ENCODE measurements around the gene KRT33A.
A peak's percentile ranks its signal among the peaks of the same experiment; 100 is the strongest.

Gene KRT33A

DNA sequence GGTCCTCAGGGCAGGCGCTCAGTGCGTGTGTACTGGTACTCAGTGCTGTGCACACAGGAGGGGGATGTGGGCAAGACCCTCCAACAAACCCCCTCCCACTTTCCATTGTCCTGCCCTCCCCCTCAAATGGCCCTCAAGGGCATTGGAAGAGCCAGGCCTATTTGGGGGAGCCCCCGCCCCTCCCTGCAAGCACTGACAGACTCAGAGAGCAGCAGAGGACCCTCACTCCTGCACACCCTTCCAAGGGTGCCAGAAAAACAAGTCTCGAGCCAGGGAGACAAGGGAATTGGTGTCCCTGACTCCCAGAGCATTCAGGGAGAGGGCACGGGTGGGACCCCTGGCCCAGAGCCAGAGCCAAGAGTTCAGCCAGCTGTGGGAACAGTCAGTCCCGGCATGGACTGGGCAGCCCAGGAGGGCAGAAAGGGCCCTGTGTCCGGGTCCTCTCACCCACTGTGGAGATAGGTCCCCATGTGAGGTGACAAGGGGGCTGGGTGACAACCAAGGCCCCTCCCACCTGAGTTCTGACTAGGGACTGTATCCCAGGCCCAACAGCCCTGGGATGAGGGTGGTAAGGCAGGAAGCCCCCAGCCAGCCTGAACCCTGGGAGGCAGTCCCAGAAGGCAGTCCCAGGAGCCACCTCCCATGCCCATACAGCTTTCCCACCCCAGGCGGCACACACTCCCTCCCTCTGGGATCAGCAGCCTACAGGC is 23.1 kb downstream of the KRT33A start:
- DNase-seq = no peak

- no peak for DNase-seq
Measured at GRCh38 chr17:41326173-41327145, 24.2 kb downstream of the KRT33A start.

DNA sequence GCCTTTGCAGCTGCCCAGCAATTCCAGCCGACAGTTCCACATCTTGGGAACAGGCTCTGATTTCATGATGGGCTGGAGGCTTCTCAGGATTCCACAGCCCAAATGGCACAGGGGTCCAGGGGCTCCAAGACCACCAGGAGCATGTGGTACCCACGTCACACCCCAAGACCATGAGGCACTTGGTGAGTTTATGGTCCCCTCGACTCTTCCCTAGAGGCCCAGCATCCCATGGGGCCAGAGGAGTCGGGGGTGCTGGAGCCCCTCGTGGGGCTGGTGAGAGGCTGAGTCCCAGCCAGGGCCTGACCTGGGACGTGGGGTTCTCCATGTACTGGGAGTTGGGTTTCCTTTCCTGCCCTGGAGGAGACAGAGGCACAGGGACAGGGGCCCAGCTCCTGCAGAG is 25.0 kb downstream of the KRT33A start:
- DNase-seq = no peak

DNA sequence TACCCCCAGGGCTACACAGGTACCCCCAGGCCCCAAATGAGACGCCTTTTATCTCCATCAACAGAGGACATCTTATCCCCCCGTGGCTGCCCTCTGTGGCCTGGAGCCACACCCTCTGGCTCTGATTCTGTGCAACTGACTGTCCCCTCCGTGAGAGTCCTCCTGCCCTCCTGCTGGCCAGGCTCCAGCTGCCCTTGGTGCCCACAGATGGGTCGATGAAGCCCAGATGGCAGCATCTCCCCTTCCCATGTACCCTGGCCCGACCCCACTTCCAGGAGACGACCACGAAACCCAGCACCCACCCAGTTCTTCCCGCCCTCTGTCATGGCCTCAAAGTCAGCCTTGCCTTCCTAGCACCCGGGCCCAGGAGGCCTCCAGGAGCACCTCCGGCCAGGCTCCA is 25.5 kb downstream of the KRT33A start:
- no peak for DNase-seq

GRCh38 chr17:41324180-41325075 is 26.2 kb downstream of the KRT33A start:
- DNase-seq = no peak

GRCh38 chr17:41322903-41323895 is 27.4 kb downstream of the KRT33A start:
- DNase-seq = no peak

DNA sequence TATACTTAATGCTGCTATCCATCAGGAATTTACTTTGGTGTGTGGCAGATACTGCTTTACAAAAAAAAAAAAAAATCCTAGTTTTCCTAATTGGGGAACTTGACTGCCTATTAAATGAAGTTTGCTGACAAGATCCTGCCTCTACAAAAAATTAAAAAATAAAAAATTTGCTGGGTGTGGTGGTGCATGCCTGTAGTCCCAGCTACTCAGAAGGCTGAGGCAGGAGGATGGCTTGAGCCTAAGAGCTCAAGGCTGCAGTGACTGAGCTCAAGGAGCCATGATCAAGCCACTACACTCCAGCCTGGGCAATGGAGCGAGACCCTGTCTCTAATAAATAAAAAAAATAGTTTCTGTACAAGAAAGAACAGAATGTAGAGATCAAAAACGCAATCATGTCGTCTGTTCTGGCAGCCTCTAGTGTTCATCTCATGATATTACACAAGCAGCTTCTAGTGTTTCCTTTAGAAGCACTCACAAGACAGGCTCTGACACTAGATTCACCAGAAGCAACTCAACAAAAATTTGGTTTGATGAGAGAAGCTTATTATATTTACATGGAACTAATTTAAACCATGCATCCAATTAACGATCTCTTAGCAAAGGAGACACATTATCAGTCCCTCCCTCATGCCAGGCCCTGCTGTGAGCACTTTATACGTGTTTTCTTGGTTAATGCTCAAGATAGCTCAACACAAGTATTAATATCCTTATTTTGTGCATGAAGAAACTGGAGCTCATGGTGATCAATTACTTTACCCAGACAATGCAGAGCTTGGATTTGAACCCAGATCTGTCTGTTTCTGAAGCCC is 28.3 kb downstream of the KRT33A start:
- peak; percentile 5 for DNase-seq

GRCh38 chr17:41318231-41318630 is 32.4 kb downstream of the KRT33A start:
- no peak for DNase-seq

- no peak for DNase-seq
Measured at GRCh38 chr17:41315814-41316445, 34.7 kb downstream of the KRT33A start.

- no peak for DNase-seq
Measured at GRCh38 chr17:41315204-41315794, 35.3 kb downstream of the KRT33A start, which contains the start of gene KRTAP17-1. Gene KRTAP17-1 (minus strand): TSS chr17:41315710. CDS start chr17:41315650, 60 bp downstream.

DNA sequence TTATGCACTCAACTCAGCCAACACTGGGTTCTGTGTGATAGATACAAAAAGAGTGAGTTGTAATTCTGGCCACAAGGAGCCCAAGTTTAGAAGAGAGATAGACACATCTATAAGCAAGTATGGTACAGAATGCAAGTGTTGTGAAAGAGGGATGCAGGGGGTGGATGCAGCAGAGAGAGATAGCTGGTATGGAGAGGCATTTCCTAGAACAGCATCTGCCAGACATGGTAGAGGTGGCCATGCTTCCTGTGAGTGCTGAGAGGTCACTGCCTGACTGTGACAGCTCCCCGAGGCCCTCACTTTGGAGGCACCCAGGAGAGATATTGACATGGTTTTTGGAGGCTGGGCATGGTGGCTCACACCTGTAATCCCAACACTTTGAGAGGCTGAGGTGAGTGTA is 39.5 kb downstream of the KRT33A start:
- DNase-seq = no peak

DNA sequence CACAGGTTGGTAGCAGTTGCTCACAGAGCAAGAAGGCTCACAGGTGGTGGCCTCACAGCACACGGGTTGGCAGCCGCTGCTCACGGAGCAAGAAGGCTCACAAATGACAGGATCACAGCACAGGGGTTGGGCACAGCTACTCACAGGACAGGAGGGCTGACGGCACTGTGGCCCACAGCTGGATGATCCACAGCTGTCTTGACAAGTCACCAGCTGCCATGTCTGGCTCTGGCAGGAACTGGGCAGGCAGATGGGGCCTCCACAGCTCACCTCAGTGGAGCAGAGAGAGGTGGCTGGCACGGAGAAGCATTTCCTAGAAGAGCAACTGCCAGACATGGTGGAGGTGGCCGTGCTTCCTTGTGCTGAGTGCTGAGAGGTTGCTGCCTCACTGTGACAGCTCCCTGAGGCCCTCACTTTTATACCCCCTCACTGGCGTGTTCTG is 41.7 kb downstream of the KRT33A start, which contains the start of gene KRTAP16-1:
Gene KRTAP16-1, minus strand, starts transcription at position 392 of the 442 bp plus-strand sequence. Its CDS starts 56 bp downstream, at position 336.
- DNase-seq = no peak

GRCh38 chr17:41308251-41308917 is 42.2 kb downstream of the KRT33A start:
- peak; percentile 10 for DNase-seq

DNA sequence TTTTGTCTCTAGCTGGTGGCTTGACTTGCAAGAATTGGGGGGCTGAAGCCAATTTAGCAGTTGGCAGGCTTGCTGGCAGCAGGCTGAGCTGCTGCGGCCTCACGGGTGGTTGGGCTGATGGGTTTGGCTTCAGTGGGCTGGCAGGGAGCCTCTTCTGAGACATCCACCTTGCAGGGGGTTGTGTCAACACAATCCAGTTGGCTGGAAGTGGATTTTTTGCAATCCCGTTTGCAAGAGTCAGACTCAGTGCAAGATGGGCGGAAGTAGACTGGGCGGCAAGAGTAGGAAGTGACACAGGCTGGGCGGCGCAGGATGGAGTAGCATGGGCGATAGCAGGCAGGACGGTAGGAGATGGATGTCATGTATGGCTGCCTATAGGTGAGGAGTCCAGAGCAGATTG is 43.0 kb downstream of the KRT33A start:
- DNase-seq = no peak

DNA sequence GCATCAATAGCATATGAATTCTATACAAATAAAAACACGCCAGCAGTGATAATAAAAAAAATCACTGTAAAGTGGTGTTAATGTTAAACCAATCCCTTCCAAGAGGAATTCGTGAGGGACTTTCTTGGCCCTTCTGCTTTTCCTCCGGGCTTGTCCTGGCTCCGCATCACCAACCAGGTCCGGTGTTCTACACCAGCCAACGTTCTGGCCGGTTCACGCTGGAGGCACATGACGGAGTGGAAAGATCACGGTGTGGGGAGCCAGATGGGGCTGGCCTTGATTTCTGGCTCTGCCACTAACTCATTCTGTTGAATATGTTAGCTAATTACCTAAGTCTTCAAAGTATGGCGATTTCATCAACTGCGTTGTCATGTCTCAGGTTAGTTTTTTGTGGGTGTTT is 46.5 kb downstream of the KRT33A start:
- no peak for DNase-seq

DNA sequence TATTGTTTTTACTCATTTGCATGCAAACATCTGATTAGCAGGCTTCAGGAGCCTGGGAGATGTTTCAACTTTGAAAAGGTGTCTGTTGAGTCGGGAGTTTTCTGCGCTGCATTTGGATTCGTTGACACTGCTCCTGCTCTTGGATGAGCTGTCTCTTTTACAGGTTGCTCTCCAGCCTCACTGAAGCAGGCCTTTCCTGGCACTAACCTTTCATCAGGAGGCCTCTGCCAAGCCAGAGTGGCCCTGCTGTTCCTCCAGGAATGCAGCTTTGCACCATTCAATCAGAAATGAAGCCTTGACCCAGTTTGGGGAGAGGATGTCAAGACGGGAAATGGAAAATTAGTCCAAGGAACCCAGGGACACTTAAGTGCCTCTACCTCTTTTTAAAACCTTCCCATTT is 47.6 kb downstream of the KRT33A start:
- no peak for DNase-seq

DNA sequence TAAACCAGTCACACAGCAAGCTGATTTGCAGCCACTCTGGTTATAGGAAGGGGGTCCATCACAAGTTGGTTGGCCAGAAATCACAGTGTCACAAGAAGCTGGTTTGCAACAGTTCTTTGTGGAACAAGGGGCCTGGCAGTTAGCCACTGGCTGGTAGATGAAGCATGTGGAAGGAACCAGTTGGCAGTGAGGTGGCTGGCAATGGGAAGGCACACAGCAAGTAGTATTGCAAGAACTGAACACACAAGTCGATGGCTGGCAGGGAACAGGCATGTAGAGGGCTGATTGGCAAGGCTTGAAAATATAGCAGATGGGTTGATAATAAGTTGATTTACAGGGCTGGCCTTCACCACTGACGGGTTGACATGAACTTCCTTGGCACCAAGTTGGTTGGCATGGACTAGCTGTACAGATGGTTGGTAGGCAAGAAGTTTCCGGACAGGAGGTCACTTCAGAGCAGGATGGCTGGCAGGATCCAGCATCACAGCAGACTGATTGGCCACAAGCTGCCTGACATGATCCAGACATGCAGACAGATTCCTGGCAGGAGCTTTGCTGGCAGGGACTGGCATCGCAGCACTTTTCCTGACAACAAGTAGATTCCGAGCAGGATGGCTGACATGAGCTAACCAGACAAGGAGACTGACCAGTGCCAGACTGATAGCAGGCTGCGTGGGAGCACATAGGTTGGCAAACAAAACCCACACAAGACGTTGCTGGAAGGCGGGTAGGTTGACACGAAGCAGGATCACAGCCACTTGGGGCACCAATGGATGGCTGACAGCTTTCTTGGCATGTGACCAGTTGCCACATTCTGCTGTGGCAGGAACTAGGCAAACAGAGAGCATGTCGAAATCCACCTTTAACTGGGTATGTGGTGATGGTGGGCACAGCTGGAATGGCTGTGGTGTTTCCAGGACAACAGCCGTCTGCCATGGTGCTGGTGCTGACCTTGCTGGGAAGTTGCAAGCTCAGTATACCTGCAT is 48.4 kb downstream of the KRT33A start, which contains the start of gene KRTAP29-1:
Gene KRTAP29-1, minus strand, starts transcription at position 936 of the 986 bp plus-strand sequence. Its CDS starts 0 bp downstream, at position 936.
- no peak for DNase-seq
